ENCODE data around the gene TBCE.

Gene TBCE

GRCh38 chr1:235425357-235425756, 58.1 kb downstream of the TBCE start:
- Histone ChIP-seq H3K36me3 (ENCODE audit: control insufficient read depth in 1 of 2, insufficient read depth in 2 of 2, low read length in 2 of 2) (peaks cover 0 to 8% of the 10 kb centered on the region in 2 experiments), H3K9me3 (ENCODE audit: insufficient read depth, low read depth, low read length) (no peaks in the 10 kb centered on the region), H2BK12ac (ENCODE audit: low read length) (no peak overlapping the region), H2AK5ac (ENCODE audit: low read length) (no peak overlapping the region), H4K12ac (ENCODE audit: low read depth, low read length) (no peak overlapping the region), H3K4ac (ENCODE audit: low read depth, low read length) (no peak overlapping the region), H3K23ac (ENCODE audit: low read length) (no peak overlapping the region), H3K9ac (ENCODE audit: low read length) (no peak overlapping the region), H4K8ac (ENCODE audit: low read depth, low read length) (no peak overlapping the region), H3K4me1 (ENCODE audit: control insufficient read depth in 1 of 2, insufficient read depth in 2 of 2, low read length in 2 of 2) (no peaks in the 10 kb centered on the region), H3K79me2 (ENCODE audit: control insufficient read depth, insufficient read depth, low read length, poor library complexity) (no peaks in the 10 kb centered on the region), H3K14ac (ENCODE audit: low read length) (no peak overlapping the region), H3K27ac (ENCODE audit: low read depth, low read length) (no peak overlapping the region), H3K4me3 (ENCODE audit: low read depth, low read length) (no peak overlapping the region), H4K91ac (ENCODE audit: low read depth, low read length) (no peak overlapping the region), H3K79me1 (ENCODE audit: low read length) (no peaks in the 10 kb centered on the region), H3K27me3 (ENCODE audit: insufficient read depth, low read length) (no peaks in the 10 kb centered on the region), H2BK5ac (ENCODE audit: low read depth, low read length, poor library complexity) (no peak overlapping the region), H3K18ac (ENCODE audit: low read length) (no peak overlapping the region), H3K4me2 (ENCODE audit: low read length) (no peak overlapping the region), H2BK120ac (ENCODE audit: insufficient read depth, low read length, poor library complexity) (no peak overlapping the region), H2AFZ (ENCODE audit: insufficient read depth, low read length, poor library complexity) (no peak overlapping the region)
- DNase-seq = no peak
- WGBS (ENCODE audit: extremely low coverage, insufficient coverage, insufficient read length) = no CpG with 5 or more reads among the region's 9 CpGs

DNA sequence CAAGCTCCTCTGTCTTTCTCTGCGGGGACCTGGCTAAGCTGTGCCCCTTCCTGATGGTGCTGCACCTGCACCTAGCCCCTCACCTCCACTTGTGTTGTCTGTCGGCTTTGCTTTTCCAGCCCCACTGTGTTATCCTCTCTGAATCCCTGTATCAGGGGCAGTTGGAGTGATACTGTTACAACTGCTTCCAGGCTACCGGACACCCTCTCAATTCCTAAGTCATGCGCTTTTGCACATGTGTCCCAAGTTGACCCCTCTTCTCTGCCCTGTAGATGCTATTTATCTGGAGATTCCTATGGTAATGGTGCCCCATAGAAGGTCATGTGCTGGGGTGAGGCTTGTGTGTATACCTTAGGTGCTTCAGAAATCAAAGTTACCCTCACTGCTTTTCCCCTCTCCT, 58.9 kb downstream of the TBCE start:
- Histone ChIP-seq H3K27ac (ENCODE audit: low read depth, low read length) (no peak overlapping the region), H3K9ac (ENCODE audit: low read length) (no peak overlapping the region), H4K8ac (ENCODE audit: low read depth, low read length) (no peak overlapping the region), H3K27me3 (ENCODE audit: insufficient read depth, low read length) (no peaks in the 10 kb centered on the region), H3K9me3 (ENCODE audit: insufficient read depth, low read depth, low read length) (no peaks in the 10 kb centered on the region), H3K4me1 (ENCODE audit: control insufficient read depth in 1 of 2, insufficient read depth in 2 of 2, low read length in 2 of 2) (no peaks in the 10 kb centered on the region), H3K23ac (ENCODE audit: low read length) (no peak overlapping the region), H2AFZ (ENCODE audit: insufficient read depth, low read length, poor library complexity) (no peak overlapping the region), H3K36me3 (ENCODE audit: control insufficient read depth in 1 of 2, insufficient read depth in 2 of 2, low read length in 2 of 2) (peaks cover 0 to 8% of the 10 kb centered on the region in 2 experiments), H2BK12ac (ENCODE audit: low read length) (no peak overlapping the region), H4K91ac (ENCODE audit: low read depth, low read length) (no peak overlapping the region), H3K18ac (ENCODE audit: low read length) (no peak overlapping the region), H3K79me1 (ENCODE audit: low read length) (no peaks in the 10 kb centered on the region), H3K4ac (ENCODE audit: low read depth, low read length) (no peak overlapping the region), H2BK120ac (ENCODE audit: insufficient read depth, low read length, poor library complexity) (no peak overlapping the region), H3K79me2 (ENCODE audit: control insufficient read depth, insufficient read depth, low read length, poor library complexity) (no peaks in the 10 kb centered on the region), H2AK5ac (ENCODE audit: low read length) (no peak overlapping the region), H2BK5ac (ENCODE audit: low read depth, low read length, poor library complexity) (no peak overlapping the region), H3K14ac (ENCODE audit: low read length) (no peak overlapping the region), H3K4me2 (ENCODE audit: low read length) (no peak overlapping the region), H3K4me3 (ENCODE audit: low read depth, low read length) (no peak overlapping the region), H4K12ac (ENCODE audit: low read depth, low read length) (no peak overlapping the region)
- DNase-seq = no peak
- no CpG with 5 or more reads among the region's 4 CpGs for WGBS (ENCODE audit: extremely low coverage, insufficient coverage, insufficient read length)

DNA sequence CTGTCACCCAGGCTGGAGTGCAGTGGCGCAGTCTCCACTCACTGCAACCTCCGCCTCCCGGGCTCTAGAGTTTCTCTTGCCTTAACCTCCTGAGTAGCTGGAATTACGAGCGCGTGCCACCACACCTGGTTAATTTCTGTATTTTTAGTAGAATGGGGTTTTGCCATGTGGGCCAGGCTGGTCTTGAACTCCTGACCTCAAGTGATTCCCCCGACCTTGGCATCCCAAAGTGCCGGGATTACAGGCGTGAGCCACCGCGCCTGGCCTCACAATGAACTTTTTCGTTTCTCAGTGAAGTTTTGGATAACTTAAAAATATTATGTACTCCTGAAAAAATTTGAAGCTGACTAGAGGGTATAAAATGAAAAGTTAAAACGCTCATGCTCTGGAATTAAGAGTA, 59.5 kb downstream of the TBCE start:
- Histone ChIP-seq H4K12ac (ENCODE audit: low read depth, low read length) (no peak overlapping the region), H3K9me3 (ENCODE audit: insufficient read depth, low read depth, low read length) (no peaks in the 10 kb centered on the region), H2AFZ (ENCODE audit: insufficient read depth, low read length, poor library complexity) (no peak overlapping the region), H3K9ac (ENCODE audit: low read length) (no peak overlapping the region), H3K79me1 (ENCODE audit: low read length) (no peaks in the 10 kb centered on the region), H3K27me3 (ENCODE audit: insufficient read depth, low read length) (no peaks in the 10 kb centered on the region), H2BK5ac (ENCODE audit: low read depth, low read length, poor library complexity) (no peak overlapping the region), H3K14ac (ENCODE audit: low read length) (no peak overlapping the region), H3K23ac (ENCODE audit: low read length) (no peak overlapping the region), H4K8ac (ENCODE audit: low read depth, low read length) (no peak overlapping the region), H3K36me3 (ENCODE audit: control insufficient read depth in 1 of 2, insufficient read depth in 2 of 2, low read length in 2 of 2) (peaks cover 0 to 8% of the 10 kb centered on the region in 2 experiments), H3K27ac (ENCODE audit: low read depth, low read length) (no peak overlapping the region), H3K18ac (ENCODE audit: low read length) (no peak overlapping the region), H3K4me3 (ENCODE audit: low read depth, low read length) (no peak overlapping the region), H4K91ac (ENCODE audit: low read depth, low read length) (no peak overlapping the region), H3K79me2 (ENCODE audit: control insufficient read depth, insufficient read depth, low read length, poor library complexity) (no peaks in the 10 kb centered on the region), H2AK5ac (ENCODE audit: low read length) (no peak overlapping the region), H3K4me1 (ENCODE audit: control insufficient read depth in 1 of 2, insufficient read depth in 2 of 2, low read length in 2 of 2) (no peaks in the 10 kb centered on the region), H2BK120ac (ENCODE audit: insufficient read depth, low read length, poor library complexity) (no peak overlapping the region), H3K4me2 (ENCODE audit: low read length) (no peak overlapping the region), H3K4ac (ENCODE audit: low read depth, low read length) (no peak overlapping the region), H2BK12ac (ENCODE audit: low read length) (no peak overlapping the region)
- no CpG with 5 or more reads among the region's 13 CpGs for WGBS (ENCODE audit: extremely low coverage, insufficient coverage, insufficient read length)
- DNase-seq = no peak

DNA sequence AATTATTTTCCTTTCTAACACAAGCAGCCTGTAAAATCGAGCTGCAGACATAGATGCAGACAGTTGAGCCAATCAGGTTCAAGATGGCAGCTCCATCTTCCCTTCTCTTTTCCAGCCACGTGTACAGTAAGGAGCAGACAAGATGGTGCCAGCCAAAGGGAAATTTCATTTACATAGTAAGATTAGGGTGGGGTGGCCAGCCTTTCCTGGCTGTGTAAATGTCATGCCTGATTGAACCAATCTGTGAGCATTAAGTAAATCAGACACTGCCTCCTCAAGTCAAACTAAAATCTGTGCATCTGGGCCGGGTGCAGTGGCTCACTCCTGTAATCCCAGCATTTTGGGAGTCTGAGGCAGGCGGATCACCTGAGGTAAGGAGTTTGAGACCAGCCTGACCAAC, 60.2 kb downstream of the TBCE start:
- no peak for DNase-seq
- no peak overlapping the region for H2AFZ ChIP-seq (ENCODE audit: insufficient read depth, low read length, poor library complexity)
- H2AK5ac ChIP-seq (ENCODE audit: low read length) = no peak overlapping the region

More for the DNA sequence above, 60.2 kb downstream of the TBCE start:
- H3K4me2 ChIP-seq (ENCODE audit: low read length) = no peak overlapping the region
- H3K4me1 ChIP-seq (ENCODE audit: control insufficient read depth in 1 of 2, insufficient read depth in 2 of 2, low read length in 2 of 2) = no peaks in the 10 kb centered on the region
- H4K8ac ChIP-seq (ENCODE audit: low read depth, low read length) = no peak overlapping the region
- no peak overlapping the region for H3K4ac ChIP-seq (ENCODE audit: low read depth, low read length)
- no peak overlapping the region for H2BK12ac ChIP-seq (ENCODE audit: low read length)
- no peak overlapping the region for H2BK5ac ChIP-seq (ENCODE audit: low read depth, low read length, poor library complexity)
- no peak overlapping the region for H2BK120ac ChIP-seq (ENCODE audit: insufficient read depth, low read length, poor library complexity)
- no peak overlapping the region for H3K18ac ChIP-seq (ENCODE audit: low read length)
- H3K4me3 ChIP-seq (ENCODE audit: low read depth, low read length) = no peak overlapping the region
- no peak overlapping the region for H3K23ac ChIP-seq (ENCODE audit: low read length)
- no CpG with 5 or more reads among the region's 4 CpGs for WGBS (ENCODE audit: extremely low coverage, insufficient coverage, insufficient read length)
- no peaks in the 10 kb centered on the region for H3K9me3 ChIP-seq (ENCODE audit: insufficient read depth, low read depth, low read length)
- no peak overlapping the region for H3K27ac ChIP-seq (ENCODE audit: low read depth, low read length)
- H3K27me3 ChIP-seq (ENCODE audit: insufficient read depth, low read length) = no peaks in the 10 kb centered on the region
- no peak overlapping the region for H4K91ac ChIP-seq (ENCODE audit: low read depth, low read length)
- no peak overlapping the region for H3K14ac ChIP-seq (ENCODE audit: low read length)
- no peaks in the 10 kb centered on the region for H3K79me1 ChIP-seq (ENCODE audit: low read length)
- H3K79me2 ChIP-seq (ENCODE audit: control insufficient read depth, insufficient read depth, low read length, poor library complexity) = no peaks in the 10 kb centered on the region
- H3K36me3 ChIP-seq (ENCODE audit: control insufficient read depth in 1 of 2, insufficient read depth in 2 of 2, low read length in 2 of 2) = peaks cover 0 to 12% of the 10 kb centered on the region in 2 experiments
- no peak overlapping the region for H4K12ac ChIP-seq (ENCODE audit: low read depth, low read length)
- no peak overlapping the region for H3K9ac ChIP-seq (ENCODE audit: low read length)
